ENCODE data around the gene ENTPD3.

Gene ENTPD3

GRCh38 chr3:40404591-40405198 lies 17.7 kb downstream of the ENTPD3 start:
- no peak for DNase-seq (ENCODE audit: low read depth in 2 of 2)

GRCh38 chr3:40407007-40407406 lies 20.0 kb downstream of the ENTPD3 start:
- DNase-seq (ENCODE audit: low read depth in 2 of 2), result no peak

DNA sequence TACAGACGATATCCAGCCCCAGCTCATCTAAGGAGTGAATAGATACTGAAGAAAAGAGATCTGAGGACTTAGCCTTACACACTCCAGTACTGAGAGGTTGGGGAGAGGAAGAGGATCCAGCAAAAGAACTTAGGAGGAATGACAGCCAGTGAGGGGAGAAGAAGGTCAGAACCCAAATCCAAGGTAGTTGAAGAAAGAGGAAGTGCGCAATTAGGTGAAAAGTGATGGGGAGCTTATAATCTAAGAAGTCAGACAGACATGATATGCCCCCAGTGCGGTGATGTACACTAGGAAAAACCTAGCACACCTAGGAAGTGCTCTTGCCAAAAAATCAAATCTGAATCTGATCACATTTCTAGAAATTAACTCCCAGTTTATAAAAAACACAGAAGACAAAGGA lies 20.6 kb downstream of the ENTPD3 start:
- DNase-seq (ENCODE audit: low read depth in 2 of 2), result no peak

GRCh38 chr3:40414270-40414669 lies 27.3 kb downstream of the ENTPD3 start:
- DNase-seq (ENCODE audit: low read depth in 2 of 2), result no peak

DNA sequence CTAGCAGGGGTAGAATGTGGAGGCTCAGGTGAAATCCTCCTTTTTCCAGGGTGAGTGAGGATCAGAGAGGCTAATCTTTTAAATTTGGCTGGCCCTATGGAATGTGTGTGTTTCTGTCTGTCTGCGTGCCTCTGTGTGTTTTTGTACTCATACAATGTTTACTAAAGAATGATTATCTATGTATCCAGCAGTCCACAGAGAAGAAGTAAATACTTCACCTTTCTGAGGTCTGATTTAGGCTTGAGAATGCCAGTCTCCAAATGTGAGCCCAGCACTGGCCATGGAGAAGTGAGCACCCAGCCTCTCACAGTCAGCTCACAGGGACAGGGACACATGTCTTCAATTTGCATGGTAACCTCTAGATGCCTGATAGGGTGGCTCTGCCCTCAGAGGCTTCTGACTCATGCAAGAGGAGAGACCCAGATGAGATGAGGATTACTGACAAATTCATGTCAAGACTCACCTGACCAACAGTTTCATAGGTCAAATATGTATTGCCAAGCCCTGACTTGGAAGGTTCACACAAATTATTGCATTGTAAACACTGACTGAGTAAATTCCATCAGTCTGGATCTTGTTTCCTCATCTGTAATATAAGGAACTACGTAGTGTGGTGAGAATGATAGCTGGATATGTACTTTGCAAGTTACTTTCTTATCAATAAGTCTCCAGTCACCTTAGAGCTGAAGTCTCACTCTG lies 31.0 kb downstream of the ENTPD3 start:
- DNase-seq (ENCODE audit: low read depth in 2 of 2), result no peak

DNA sequence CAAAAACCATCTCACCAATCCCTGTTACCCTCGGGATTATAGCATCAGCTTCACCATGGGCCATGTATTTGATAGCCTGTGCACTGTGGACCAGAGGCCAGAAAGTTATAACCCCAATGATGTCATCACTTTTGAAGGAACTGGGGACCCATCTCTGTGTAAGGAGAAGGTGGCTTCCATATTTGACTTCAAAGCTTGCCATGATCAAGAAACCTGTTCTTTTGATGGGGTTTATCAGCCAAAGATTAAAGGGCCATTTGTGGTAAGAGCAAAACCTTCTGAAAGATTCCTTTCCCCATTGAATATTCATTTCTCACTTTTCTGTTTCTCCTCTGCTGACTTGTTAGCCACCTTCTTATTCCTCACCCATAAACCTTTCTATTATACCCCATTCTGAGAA lies 35.9 kb downstream of the ENTPD3 start:
- no peak for DNase-seq (ENCODE audit: low read depth in 2 of 2)

DNA sequence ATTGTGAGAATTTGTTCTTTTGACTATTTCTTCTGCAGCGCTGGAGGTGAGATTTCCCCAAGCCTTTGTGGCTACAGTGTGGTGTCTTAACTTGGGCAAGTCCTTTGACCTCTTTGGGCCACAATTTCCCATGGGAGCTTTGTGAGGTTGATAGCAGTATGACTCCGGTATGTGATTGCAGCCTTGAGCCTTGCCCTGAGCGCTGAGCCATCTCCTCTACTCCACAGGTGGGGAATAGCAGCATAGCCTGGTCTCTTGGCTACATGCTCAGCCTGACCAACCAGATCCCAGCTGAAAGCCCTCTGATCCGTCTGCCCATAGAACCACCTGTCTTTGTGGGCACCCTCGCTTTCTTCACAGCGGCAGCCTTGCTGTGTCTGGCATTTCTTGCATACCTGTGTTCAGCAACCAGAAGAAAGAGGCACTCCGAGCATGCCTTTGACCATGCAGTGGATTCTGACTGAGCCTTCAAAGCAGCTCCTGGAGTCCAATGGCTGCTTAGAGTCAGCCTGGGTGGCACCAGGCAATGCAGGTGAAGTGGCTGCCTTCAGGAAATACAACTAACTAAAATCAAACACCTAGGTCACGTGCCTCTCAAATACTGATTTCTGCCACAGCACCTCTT lies 40.2 kb downstream of the ENTPD3 start:
- no peak for DNase-seq (ENCODE audit: low read depth in 2 of 2)

- DNase-seq (ENCODE audit: low read depth in 2 of 2), result no peak
These were observed 45.8 kb downstream of the ENTPD3 start for GRCh38 chr3:40432793-40433192.

DNA sequence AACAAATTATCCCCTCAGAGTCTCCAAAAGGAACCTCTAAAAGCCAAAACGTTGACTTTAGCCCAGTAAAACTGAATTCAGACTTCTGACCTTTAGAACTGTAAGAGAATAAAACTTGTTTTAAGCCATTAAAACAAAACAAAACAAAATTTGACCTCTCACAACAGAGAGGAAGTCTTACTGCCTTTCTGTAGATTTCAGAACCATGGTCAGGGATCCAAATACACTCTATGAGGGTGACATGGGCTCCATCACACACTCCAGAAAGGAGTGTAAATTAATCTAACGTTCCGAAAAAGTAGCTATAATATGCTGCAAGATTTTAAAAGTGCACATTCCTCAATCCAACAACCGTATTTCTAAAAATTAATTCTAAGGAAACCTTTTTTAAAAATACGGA lies 50.9 kb downstream of the ENTPD3 start:
- no peak for DNase-seq (ENCODE audit: low read depth in 2 of 2)

DNA sequence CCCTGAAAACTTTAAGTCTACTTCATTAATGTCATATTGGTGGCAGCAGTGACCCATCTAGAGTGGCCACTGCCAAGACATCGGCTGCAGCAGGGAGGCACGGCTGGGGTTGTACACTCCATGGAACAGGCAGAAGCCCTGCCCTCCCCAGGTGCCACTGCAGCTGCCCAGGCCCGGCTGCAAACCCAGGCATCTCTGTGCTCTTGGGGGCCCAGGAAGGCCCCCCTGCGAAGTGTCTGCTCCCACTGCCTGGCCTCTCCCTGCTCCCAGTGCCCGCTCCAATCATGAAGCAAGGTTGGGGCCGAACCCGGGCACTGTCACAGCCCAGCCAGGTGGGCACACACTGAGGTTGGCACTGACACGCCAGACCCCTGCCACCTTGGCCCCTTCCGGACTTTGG lies 58.1 kb downstream of the ENTPD3 start:
- DNase-seq (ENCODE audit: low read depth in 2 of 2), result no peak

- DNase-seq (ENCODE audit: low read depth in 2 of 2), result no peak
These were observed 58.9 kb downstream of the ENTPD3 start for GRCh38 chr3:40445880-40446279.

DNA sequence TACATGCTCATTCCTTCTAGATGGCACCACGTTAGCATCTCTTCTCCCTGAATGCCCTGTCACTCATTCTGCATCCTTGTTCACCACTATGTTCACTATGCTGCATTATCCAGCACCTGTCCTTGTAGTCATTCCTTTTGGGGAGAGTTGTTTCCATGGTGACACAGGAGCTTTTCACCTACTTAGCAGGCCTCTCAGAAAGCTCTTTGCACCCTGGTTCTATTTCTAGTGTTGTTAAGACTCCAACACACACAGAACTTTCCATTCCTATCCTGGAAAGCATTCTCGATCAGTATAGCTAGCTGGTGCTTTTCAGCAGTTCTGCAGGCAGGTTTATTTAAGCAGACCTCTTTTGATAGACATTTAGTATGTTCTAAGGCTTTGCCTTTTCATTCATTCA lies 63.5 kb downstream of the ENTPD3 start:
- DNase-seq (ENCODE audit: low read depth in 2 of 2), result no peak

DNA sequence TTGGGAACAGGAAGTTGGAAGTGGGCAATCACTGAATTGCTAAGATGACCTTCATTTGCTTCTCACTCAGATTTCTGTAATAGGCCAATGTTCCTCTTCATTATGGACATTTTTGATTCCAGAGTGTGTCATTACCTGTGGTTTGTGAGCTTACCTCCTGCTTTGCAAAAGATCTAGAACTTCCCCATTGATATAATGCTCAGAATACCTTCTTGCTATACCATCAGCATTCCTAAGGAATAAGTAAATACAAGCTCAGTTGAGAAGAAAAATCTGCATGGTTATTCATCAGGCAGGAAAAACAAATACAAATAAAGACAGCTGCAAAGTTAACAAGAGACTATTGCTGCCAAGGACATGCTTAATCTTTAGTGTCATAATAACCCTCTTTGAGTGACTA lies 64.6 kb downstream of the ENTPD3 start:
- DNase-seq (ENCODE audit: low read depth in 2 of 2), result no peak

GRCh38 chr3:40452057-40452456 lies 65.1 kb downstream of the ENTPD3 start:
- no peak for DNase-seq (ENCODE audit: low read depth in 2 of 2)

DNA sequence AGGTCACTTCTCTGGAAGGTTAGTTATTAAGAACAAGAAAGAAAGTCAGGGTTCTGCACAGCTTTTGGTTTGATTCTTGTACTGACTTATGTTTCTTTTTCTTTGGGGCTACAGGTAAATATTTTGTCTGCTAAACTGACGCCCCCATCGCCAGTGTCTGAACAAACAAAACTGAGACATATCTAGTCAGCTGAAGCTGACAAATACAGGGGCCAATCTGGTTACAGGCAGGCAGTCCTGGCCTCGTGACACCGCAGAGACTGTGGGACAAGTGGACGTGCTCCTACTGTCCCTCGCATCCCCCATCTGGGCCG lies 65.5 kb downstream of the ENTPD3 start:
- no peak for DNase-seq (ENCODE audit: low read depth in 2 of 2)

- peak; percentile 85 to 90 for DNase-seq (ENCODE audit: low read depth in 2 of 2)
These were observed 66.1 kb downstream of the ENTPD3 start for GRCh38 chr3:40452876-40453730.

- DNase-seq (ENCODE audit: low read depth in 2 of 2), result no peak
These were observed 66.9 kb downstream of the ENTPD3 start for GRCh38 chr3:40453933-40454332.

GRCh38 chr3:40455328-40455727 lies 68.3 kb downstream of the ENTPD3 start:
- DNase-seq (ENCODE audit: low read depth in 2 of 2), result no peak

- no peak for DNase-seq (ENCODE audit: low read depth in 2 of 2)
These were observed 69.4 kb downstream of the ENTPD3 start for GRCh38 chr3:40456279-40456939.

DNA sequence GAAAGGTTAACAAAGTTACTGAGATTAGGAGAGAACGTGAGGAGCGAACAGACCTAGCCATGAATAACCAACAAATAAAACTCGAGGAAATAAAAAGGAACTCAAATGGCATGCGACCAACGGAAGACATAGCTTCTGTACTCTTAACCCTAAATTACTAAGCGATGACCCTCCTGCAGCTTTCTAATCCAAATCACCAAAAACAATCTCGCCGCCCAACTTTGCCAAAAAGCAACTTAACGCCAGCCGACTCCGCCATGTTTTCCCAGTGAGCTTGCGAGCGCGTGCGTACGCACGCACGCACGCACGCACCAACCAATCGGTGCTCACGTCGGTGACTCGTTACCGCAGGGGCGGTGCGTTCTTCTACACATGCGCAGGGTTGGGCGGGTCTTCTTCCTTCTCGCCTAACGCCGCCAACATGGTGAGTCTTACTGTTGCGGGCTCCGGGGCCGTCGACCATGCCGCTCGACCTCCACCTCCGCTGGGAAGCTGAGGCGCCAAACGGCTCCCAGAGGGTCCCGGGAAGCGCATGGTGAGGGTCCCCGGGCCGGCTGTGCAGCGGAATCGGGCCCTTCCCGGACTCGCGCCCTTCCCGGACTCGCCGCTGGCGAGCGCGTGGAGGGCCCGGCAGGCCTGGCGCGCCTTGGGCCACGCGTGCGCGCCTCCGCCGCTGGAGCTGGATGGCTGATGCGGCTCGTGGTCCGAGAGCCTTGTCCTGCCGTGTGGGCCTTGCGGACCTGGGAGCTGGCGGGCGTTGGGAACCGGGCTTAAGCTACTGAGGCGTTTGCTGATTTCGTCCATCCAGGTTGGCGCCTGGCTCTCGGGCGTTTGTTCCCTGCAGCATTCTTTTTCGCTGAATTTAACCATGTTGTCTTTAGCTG lies 70.2 kb downstream of the ENTPD3 start, which contains the start of gene RPL14:
Gene RPL14 (plus strand): TSS at position 400 of the 884 bp plus-strand sequence. CDS start 133 bp downstream, at position 533.
- DNase-seq (ENCODE audit: low read depth in 2 of 2), result peak; percentile 88 to 90

DNA sequence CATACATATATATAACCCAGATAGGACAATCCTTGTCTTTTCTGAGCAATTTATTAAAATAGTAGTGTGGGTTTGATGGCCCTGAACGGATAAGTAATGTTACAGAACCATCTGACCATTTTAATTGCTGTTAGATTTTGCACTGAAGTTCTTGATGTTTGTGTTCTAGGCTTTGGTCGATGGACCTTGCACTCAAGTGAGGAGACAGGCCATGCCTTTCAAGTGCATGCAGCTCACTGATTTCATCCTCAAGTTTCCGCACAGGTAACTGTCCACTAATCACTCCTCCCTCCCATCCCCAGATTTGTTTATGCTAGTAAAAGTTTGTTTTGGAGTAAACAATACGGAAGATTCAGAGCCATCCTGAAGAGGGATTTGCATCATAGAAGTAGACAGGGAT lies 71.5 kb downstream of the ENTPD3 start:
- no peak for DNase-seq (ENCODE audit: low read depth in 2 of 2)
